Measurements from ENCODE around the gene NPC1L1.

Gene NPC1L1

DNA sequence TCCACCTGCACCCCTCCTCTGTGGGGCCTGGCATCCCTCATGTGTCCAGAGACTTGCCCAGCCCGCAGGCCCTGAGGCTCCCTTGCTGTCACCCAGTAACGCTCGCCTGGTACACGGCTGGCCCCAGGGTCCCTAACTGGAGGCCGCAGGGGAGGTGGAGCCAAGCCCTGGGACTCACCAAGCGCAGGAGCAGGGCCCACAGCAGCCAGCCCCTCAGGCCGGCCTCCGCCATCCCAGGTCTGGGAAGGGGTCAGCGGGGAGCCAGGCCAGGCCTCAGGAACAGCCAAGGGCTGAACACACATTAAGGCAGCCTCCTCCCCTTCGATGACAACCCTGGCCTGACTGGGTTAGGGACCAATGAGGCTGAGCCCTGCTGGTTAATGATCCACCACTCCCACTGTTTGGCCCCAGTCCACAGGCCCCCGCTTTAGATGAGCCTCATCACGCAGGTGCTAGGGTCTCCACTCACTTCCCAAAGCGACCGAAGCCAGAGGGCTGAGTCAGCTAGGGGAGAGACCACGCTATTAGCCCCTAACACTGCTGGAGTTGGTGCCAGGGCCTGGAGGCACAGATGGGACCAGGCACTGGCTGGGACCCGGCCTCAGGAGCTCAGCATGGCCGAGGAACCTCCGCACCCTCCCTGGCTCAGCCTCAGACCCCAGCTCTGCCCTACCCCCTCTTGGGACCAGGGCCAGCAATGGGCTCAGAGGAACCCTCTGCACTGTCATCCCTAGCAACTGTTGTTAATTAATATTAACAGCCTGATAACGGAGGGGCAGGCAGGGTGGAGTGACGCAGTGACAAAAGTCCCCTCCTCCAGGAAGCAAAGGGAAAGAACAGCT, at the start of gene NPC1L1:
Gene NPC1L1 (minus strand): TSS at position 303 of the 842 bp plus-strand sequence. CDS start 71 bp downstream, at position 232.
- Histone ChIP-seq H3K4me1 (ENCODE audit: insufficient read depth, low read length) (no peaks in the 10 kb centered on the region), H3K36me3 (ENCODE audit: insufficient read depth, low read length) (no peaks in the 10 kb centered on the region), H3K9me3 (ENCODE audit: low read length) (no peaks in the 10 kb centered on the region), H3K4me3 (ENCODE audit: low read depth in 1 of 2, low read length in 2 of 2) (no peak within 1 kb of the TSS), H3K9ac (ENCODE audit: low read length) (no peak within 1 kb of the TSS), H3K27ac (ENCODE audit: low read depth, low read length) (no peak within 1 kb of the TSS), H3K27me3 (ENCODE audit: control insufficient read depth in 1 of 2, insufficient read depth in 2 of 2, low read length in 2 of 2) (no peaks in the 10 kb centered on the region)

GRCh38 chr7:44590910-44591309, 49.8 kb upstream of the NPC1L1 start:
- no peaks in the 10 kb centered on the region for H3K36me3 ChIP-seq (ENCODE audit: insufficient read depth, low read length)
- no peak overlapping the region for H3K9ac ChIP-seq (ENCODE audit: low read length)
- no peak overlapping the region for H3K4me3 ChIP-seq (ENCODE audit: low read depth in 1 of 2, low read length in 2 of 2)
- no peak overlapping the region for H3K27ac ChIP-seq (ENCODE audit: low read depth, low read length)
- no peaks in the 10 kb centered on the region for H3K9me3 ChIP-seq (ENCODE audit: low read length)
- no peaks in the 10 kb centered on the region for H3K27me3 ChIP-seq (ENCODE audit: control insufficient read depth in 1 of 2, insufficient read depth in 2 of 2, low read length in 2 of 2)
- H3K4me1 ChIP-seq (ENCODE audit: insufficient read depth, low read length), result no peaks in the 10 kb centered on the region

DNA sequence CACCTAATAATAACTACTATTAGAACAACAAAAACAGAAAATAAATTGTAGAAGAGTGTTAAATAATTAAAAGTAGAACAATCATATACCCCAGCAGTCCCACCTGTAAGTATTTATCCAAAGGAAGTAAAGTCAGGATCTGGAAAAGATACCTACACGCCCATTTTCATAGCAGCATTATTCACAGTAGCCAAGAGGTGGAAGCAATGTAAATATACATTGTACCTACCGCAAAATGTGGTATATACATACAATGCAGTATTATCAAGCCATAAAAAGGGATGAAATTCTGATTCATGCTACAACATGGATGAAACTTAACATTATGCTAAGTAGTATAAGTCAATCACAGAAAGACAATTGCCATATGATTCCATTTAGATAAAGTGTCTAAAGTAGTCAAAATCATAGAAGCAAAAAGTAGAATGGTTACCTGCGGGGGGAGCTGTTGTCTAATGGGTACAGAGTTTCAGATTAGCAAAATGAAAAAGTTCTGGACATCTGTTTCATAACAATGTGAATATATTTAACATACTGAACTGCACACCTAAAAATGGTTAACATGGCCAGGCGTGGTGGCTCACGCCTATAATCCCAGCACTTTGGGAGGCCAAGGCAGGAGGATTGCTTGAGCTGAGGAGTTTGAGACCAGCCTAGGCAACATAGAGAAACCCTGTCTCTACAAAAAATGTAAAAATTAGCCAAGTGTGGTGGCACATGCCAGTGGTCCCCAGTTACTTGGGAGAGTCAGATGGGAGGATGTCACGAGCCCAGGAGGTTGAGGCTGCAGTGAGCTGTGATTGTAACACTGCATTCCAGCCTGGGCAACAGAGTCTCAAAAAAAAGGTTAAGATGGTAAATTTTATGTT, 46.9 kb upstream of the NPC1L1 start:
- Histone ChIP-seq H3K4me1 (ENCODE audit: insufficient read depth, low read length) (no peaks in the 10 kb centered on the region), H3K9ac (ENCODE audit: low read length) (no peak overlapping the region), H3K27ac (ENCODE audit: low read depth, low read length) (no peak overlapping the region)

DNA sequence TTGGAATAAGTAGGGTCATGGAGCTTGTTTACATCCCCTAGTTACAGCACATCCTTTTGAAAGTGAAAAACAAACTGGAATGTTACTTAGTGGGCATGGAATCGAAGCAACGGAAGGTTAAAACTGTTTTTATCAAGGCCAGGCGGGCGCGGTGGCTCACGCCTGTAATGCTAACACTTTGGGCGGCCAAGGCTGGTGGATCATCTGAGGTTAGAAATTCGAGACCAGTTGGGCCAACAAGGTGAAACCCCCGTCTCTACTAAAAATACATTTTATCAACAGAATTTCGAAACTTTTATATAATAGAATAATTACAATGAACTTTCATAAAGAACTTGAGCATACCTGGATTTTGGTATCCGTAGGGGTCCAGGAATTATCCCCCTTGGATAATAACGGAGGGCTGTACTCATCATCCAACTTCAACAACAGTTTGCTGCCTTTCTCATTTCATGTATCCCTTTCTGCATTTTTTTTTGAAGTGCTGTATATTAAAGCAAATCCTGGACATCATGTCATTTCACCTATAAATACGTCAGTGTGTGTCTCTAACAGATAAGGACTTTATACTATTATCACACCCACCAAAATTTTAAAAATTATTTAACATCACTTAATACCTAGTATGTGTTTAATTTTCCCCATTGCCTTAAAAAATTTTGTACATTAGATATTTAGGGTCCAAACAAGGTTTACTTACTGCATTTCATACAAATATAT, 42.2 kb upstream of the NPC1L1 start:
- Histone ChIP-seq H3K4me1 (ENCODE audit: insufficient read depth, low read length) (peaks cover 16% of the 10 kb centered on the region), H3K27ac (ENCODE audit: low read depth, low read length) (peak overlapping the region; percentile 96), H3K27me3 (ENCODE audit: control insufficient read depth in 1 of 2, insufficient read depth in 2 of 2, low read length in 2 of 2) (no peaks in the 10 kb centered on the region), H3K4me3 (ENCODE audit: low read depth in 1 of 2, low read length in 2 of 2) (peak overlapping the region in 1 of 2 donors; percentile 95), H3K36me3 (ENCODE audit: insufficient read depth, low read length) (peaks cover 18% of the 10 kb centered on the region), H3K9me3 (ENCODE audit: low read length) (no peaks in the 10 kb centered on the region), H3K9ac (ENCODE audit: low read length) (peak overlapping the region; percentile 78)

More for the DNA sequence above, 46.9 kb upstream of the NPC1L1 start:
- Histone ChIP-seq H3K36me3 (ENCODE audit: insufficient read depth, low read length) (no peaks in the 10 kb centered on the region), H3K9me3 (ENCODE audit: low read length) (no peaks in the 10 kb centered on the region), H3K27me3 (ENCODE audit: control insufficient read depth in 1 of 2, insufficient read depth in 2 of 2, low read length in 2 of 2) (no peaks in the 10 kb centered on the region), H3K4me3 (ENCODE audit: low read depth in 1 of 2, low read length in 2 of 2) (no peak overlapping the region)

- H3K27ac ChIP-seq (ENCODE audit: low read depth, low read length), result peak within 1 kb of the TSS; percentile 96
- H3K36me3 ChIP-seq (ENCODE audit: insufficient read depth, low read length), result peaks cover 23% of the 10 kb centered on the region
- H3K4me1 ChIP-seq (ENCODE audit: insufficient read depth, low read length), result peaks cover 16% of the 10 kb centered on the region
Observed at GRCh38 chr7:44581879-44582603, 40.9 kb upstream of the NPC1L1 start, which contains the start of gene TMED4. Gene TMED4, minus strand, starts transcription at chr7:44582231. Its CDS starts 25 bp downstream, at chr7:44582206.

DNA sequence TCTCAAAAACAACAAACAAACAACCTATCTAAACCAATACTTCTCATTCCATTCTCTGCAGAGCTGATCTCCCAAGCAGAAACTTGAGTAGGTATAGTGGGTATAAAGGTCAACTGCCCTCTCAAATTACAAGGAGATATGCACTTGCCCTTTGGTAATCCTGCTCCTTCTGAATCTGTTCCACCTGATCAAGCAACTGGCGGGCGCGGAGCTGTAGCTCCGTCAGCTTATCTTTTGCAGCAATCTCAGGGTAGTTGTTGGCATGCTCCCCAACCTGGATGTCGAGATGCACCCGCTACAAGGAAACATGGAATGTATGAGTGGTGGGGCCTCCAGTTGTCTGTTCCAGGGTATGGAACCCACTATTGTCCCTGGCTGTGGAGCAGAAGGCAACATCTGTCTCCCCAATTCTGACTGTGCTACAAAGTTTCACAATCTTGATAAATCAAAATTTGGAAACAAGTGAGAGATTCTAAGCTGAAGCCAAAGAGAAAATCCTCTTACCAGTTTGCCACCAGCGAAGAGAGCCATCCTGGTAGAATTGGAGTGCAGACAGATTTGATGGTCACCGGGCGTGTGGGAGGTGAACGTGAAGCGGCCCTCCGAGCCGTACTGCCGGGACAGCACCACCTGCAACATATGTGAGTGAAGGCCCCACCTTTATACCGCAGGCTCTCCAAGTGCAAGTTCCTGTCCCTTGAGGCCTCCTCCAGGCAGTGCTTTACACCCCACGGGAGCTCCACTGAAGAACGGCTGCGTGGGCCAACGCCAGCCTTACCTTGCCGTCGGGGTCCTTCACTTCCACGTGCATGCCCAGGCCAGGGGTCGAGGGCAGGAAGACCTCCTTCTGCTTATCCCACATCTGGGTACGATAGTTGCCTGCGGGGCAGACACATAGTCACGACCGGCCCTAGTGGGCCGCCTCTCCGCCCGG, 40.1 kb upstream of the NPC1L1 start:
- peak overlapping the region; percentile 90 for H3K9ac ChIP-seq (ENCODE audit: low read length)
- peak overlapping the region; percentile 63 to 95 for H3K4me3 ChIP-seq (ENCODE audit: low read depth in 1 of 2, low read length in 2 of 2)
- no peaks in the 10 kb centered on the region for H3K27me3 ChIP-seq (ENCODE audit: control insufficient read depth in 1 of 2, insufficient read depth in 2 of 2, low read length in 2 of 2)
- peak overlapping the region; percentile 82 for H3K27ac ChIP-seq (ENCODE audit: low read depth, low read length)
- no peaks in the 10 kb centered on the region for H3K9me3 ChIP-seq (ENCODE audit: low read length)
- peaks cover 16% of the 10 kb centered on the region for H3K4me1 ChIP-seq (ENCODE audit: insufficient read depth, low read length)
- H3K36me3 ChIP-seq (ENCODE audit: insufficient read depth, low read length), result peaks cover 23% of the 10 kb centered on the region

More at GRCh38 chr7:44581879-44582603, 40.9 kb upstream of the NPC1L1 start, which contains the start of gene TMED4:
- Histone ChIP-seq H3K9me3 (ENCODE audit: low read length) (no peaks in the 10 kb centered on the region), H3K27me3 (ENCODE audit: control insufficient read depth in 1 of 2, insufficient read depth in 2 of 2, low read length in 2 of 2) (no peaks in the 10 kb centered on the region), H3K4me3 (ENCODE audit: low read depth in 1 of 2, low read length in 2 of 2) (peak within 1 kb of the TSS; percentile 63 to 95), H3K9ac (ENCODE audit: low read length) (peak within 1 kb of the TSS; percentile 90)

GRCh38 chr7:44576228-44576627, 35.1 kb upstream of the NPC1L1 start:
- Histone ChIP-seq H3K36me3 (ENCODE audit: insufficient read depth, low read length) (peaks cover 46% of the 10 kb centered on the region), H3K9ac (ENCODE audit: low read length) (no peak overlapping the region), H3K4me3 (ENCODE audit: low read depth in 1 of 2, low read length in 2 of 2) (no peak overlapping the region), H3K9me3 (ENCODE audit: low read length) (no peaks in the 10 kb centered on the region), H3K4me1 (ENCODE audit: insufficient read depth, low read length) (peaks cover 29% of the 10 kb centered on the region), H3K27ac (ENCODE audit: low read depth, low read length) (no peak overlapping the region), H3K27me3 (ENCODE audit: control insufficient read depth in 1 of 2, insufficient read depth in 2 of 2, low read length in 2 of 2) (no peaks in the 10 kb centered on the region)

GRCh38 chr7:44575054-44575453, 33.9 kb upstream of the NPC1L1 start:
- Histone ChIP-seq H3K27ac (ENCODE audit: low read depth, low read length) (no peak overlapping the region), H3K4me1 (ENCODE audit: insufficient read depth, low read length) (peaks cover 17% of the 10 kb centered on the region), H3K4me3 (ENCODE audit: low read depth in 1 of 2, low read length in 2 of 2) (no peak overlapping the region), H3K9ac (ENCODE audit: low read length) (no peak overlapping the region), H3K9me3 (ENCODE audit: low read length) (no peaks in the 10 kb centered on the region), H3K27me3 (ENCODE audit: control insufficient read depth in 1 of 2, insufficient read depth in 2 of 2, low read length in 2 of 2) (no peaks in the 10 kb centered on the region), H3K36me3 (ENCODE audit: insufficient read depth, low read length) (peaks cover 55% of the 10 kb centered on the region)

- Histone ChIP-seq H3K4me1 (ENCODE audit: insufficient read depth, low read length) (peaks cover 16% of the 10 kb centered on the region), H3K4me3 (ENCODE audit: low read depth in 1 of 2, low read length in 2 of 2) (peak overlapping the region; percentile 84 to 98)
Observed at GRCh38 chr7:44574287-44574872, 33.2 kb upstream of the NPC1L1 start.

More at GRCh38 chr7:44574287-44574872, 33.2 kb upstream of the NPC1L1 start:
- Histone ChIP-seq H3K9me3 (ENCODE audit: low read length) (no peaks in the 10 kb centered on the region), H3K9ac (ENCODE audit: low read length) (peak overlapping the region; percentile 47), H3K27ac (ENCODE audit: low read depth, low read length) (peak overlapping the region; percentile 89), H3K36me3 (ENCODE audit: insufficient read depth, low read length) (peaks cover 55% of the 10 kb centered on the region), H3K27me3 (ENCODE audit: control insufficient read depth in 1 of 2, insufficient read depth in 2 of 2, low read length in 2 of 2) (no peaks in the 10 kb centered on the region)
